WTC11 (cell line): Measurements from ENCODE around the gene CDH1. TPM values are rescaled to one million over a fixed set of nuclear protein-coding genes. Genes with fewer than 3 reads are reported as not detected.

ENCODE experiments used
- ATAC-seq: fragments of 200-7000 bp; cut with Tn5 transposase; 2 replicates; pipeline ENCODE4 v1.10.0; 2021; ENCODE audit warnings: mild to moderate bottlenecking, moderate library complexity
- CTCF ChIA-PET: fragments of 300-600 bp; sonication (Branson Sonifier 250); formaldehyde crosslinking; loops from one replicate; lab custom pipeline; 2021; ENCODE audit warnings: antibody characterized with exemption; lab: Charles Lee
- POLR2A ChIA-PET: fragments of 350-600 bp; sonication (Branson Sonifier 250); formaldehyde crosslinking; loops from one replicate; lab custom pipeline; 2021; ENCODE audit warnings: antibody characterized with exemption; lab: Charles Lee
- DNase-seq: peaks from one replicate; pipeline ENCODE4 v3.0.0; 2021; ENCODE audit warnings: low spot score
- H3K27ac Mint-ChIP-seq: 2 replicates; pipeline ENCODE4 v1.8.0; 2021; ENCODE audit warnings: mixed read lengths
- H3K27me3 Mint-ChIP-seq: 2 replicates; pipeline ENCODE4 v1.8.0; 2021; ENCODE audit warnings: low read depth, mild to moderate bottlenecking, moderate library complexity, mixed read lengths
- H3K36me3 Mint-ChIP-seq: 2 replicates; pipeline ENCODE4 v1.8.0; 2021; ENCODE audit warnings: mixed read lengths
- H3K4me1 Mint-ChIP-seq: 2 replicates; pipeline ENCODE4 v1.8.0; 2022; ENCODE audit warnings: mixed read lengths
- H3K4me3 Mint-ChIP-seq: 2 replicates; pipeline ENCODE4 v1.8.0; 2021; ENCODE audit warnings: mild to moderate bottlenecking, moderate library complexity, mixed read lengths
- H3K9me3 Mint-ChIP-seq: 2 replicates; pipeline ENCODE4 v1.8.0; 2021; ENCODE audit warnings: mixed read lengths
- CTCF ChIP-seq: fragments of 200-600 bp; IDR thresholded peaks from 2 replicates; pipeline ENCODE4 v1.8.0; 2022; ENCODE audit warnings: antibody characterized with exemption
- ERG ChIP-seq: fragments of 250-450 bp; sonication (Bioruptor Pico); IDR thresholded peaks from 2 replicates; pipeline ENCODE4 v1.8.0; 2021; ENCODE audit warnings: mild to moderate bottlenecking
- FOXJ3 ChIP-seq: sonication (generic); formaldehyde crosslinking; IDR thresholded peaks from 2 replicates; pipeline ENCODE4 v1.9.0; 2021; ENCODE audit warnings: missing genetic modification reagents, mild to moderate bottlenecking, borderline replicate concordance
- HMGA2 ChIP-seq: fragments of 250-450 bp; sonication (Bioruptor Pico); IDR thresholded peaks from 2 replicates; pipeline ENCODE4 v1.4.0; 2021; ENCODE audit warnings: mild to moderate bottlenecking, moderate library complexity
- IRF2 ChIP-seq: sonication (generic); formaldehyde crosslinking; IDR thresholded peaks from 2 replicates; pipeline ENCODE4 v1.8.0; 2022; ENCODE audit warnings: low read depth, missing genetic modification reagents, borderline replicate concordance
- NR2C2 ChIP-seq: sonication (generic); formaldehyde crosslinking; IDR thresholded peaks from 2 replicates; pipeline ENCODE4 v1.8.0; 2022; ENCODE audit warnings: mild to moderate bottlenecking, missing genetic modification reagents
- PREB ChIP-seq: sonication (generic); formaldehyde crosslinking; IDR thresholded peaks from 2 replicates; pipeline ENCODE4 v1.8.1; 2022; ENCODE audit warnings: mild to moderate bottlenecking, missing genetic modification reagents, moderate library complexity, borderline replicate concordance
- SMAD3 ChIP-seq: sonication (generic); formaldehyde crosslinking; IDR thresholded peaks from 2 replicates; pipeline ENCODE4 v1.8.0; 2022; ENCODE audit warnings: missing genetic modification reagents, mild to moderate bottlenecking, borderline replicate concordance
- ZBTB43 ChIP-seq: sonication (generic); formaldehyde crosslinking; IDR thresholded peaks from 2 replicates; pipeline ENCODE4 v1.8.1; 2023; ENCODE audit warnings: mild to moderate bottlenecking, missing genetic modification reagents
- ZMAT4 ChIP-seq: fragments of 250-450 bp; sonication (Bioruptor Pico); IDR thresholded peaks from 2 replicates; pipeline ENCODE4 v1.9.0; 2021; ENCODE audit warnings: mild to moderate bottlenecking
- ZNF317 ChIP-seq: sonication (generic); formaldehyde crosslinking; IDR thresholded peaks from 2 replicates; pipeline ENCODE4 v1.8.1; 2023; ENCODE audit warnings: low read depth, mild to moderate bottlenecking, moderate library complexity, missing genetic modification reagents, borderline replicate concordance
- ZNF671 ChIP-seq: fragments of 250-450 bp; sonication (Bioruptor Pico); IDR thresholded peaks from 2 replicates; pipeline ENCODE4 v1.8.0; 2021; ENCODE audit warnings: mild to moderate bottlenecking
- total RNA-seq: library from RNA; stranded (reverse); gene quantifications from 3 replicates; pipeline ENCODE4 v1.2.3, GENCODE V29; 2021
- TF ChIP-seq, protein P1 (sequence below): sonication (generic); formaldehyde crosslinking; IDR thresholded peaks from 2 replicates; pipeline ENCODE4 v1.8.1; 2022; ENCODE audit warnings: low read depth, mild to moderate bottlenecking, moderate library complexity, missing genetic modification reagents, borderline replicate concordance
- TF ChIP-seq, protein P2 (sequence below): sonication (generic); formaldehyde crosslinking; IDR thresholded peaks from 2 replicates; pipeline ENCODE4 v1.8.0; 2022; ENCODE audit warnings: mild to moderate bottlenecking, missing genetic modification reagents
- TF ChIP-seq, protein P3 (sequence below): fragments of 250-450 bp; sonication (Bioruptor Pico); IDR thresholded peaks from 2 replicates; pipeline ENCODE4 v2.1.2; 2022; ENCODE audit warnings: mild to moderate bottlenecking, moderate library complexity
- TF ChIP-seq, protein P4 (sequence below): fragments of 250-450 bp; sonication (Bioruptor Pico); IDR thresholded peaks from 2 replicates; pipeline ENCODE4 v1.9.0; 2021; ENCODE audit warnings: moderate library complexity, mild to moderate bottlenecking, inconsistent platforms, borderline replicate concordance
- TF ChIP-seq, protein P5 (sequence below): sonication (generic); formaldehyde crosslinking; IDR thresholded peaks from 2 replicates; pipeline ENCODE4 v1.8.0; 2022; ENCODE audit warnings: missing genetic modification reagents
- TF ChIP-seq, protein P6 (sequence below): sonication (generic); formaldehyde crosslinking; IDR thresholded peaks from 2 replicates; pipeline ENCODE4 v1.8.1; 2022; ENCODE audit warnings: mild to moderate bottlenecking, moderate library complexity, missing genetic modification reagents

CDH1 gene
- total RNA-seq, 1 experiment from 2014 or later: 278 TPM

GRCh38 chr16:68734782-68735181 is 2.3 kb upstream of the CDH1 start:
- DNase-seq (no peak), ATAC-seq (no peak)
- POLR2A ChIA-PET: no interaction called here
- H3K36me3 Mint-ChIP-seq: peaks cover 3% of the 10 kb centered on the region
- TF ChIP-seq, protein P1, sequence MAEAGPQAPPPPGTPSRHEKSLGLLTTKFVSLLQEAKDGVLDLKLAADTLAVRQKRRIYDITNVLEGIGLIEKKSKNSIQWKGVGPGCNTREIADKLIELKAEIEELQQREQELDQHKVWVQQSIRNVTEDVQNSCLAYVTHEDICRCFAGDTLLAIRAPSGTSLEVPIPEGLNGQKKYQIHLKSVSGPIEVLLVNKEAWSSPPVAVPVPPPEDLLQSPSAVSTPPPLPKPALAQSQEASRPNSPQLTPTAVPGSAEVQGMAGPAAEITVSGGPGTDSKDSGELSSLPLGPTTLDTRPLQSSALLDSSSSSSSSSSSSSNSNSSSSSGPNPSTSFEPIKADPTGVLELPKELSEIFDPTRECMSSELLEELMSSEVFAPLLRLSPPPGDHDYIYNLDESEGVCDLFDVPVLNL (CRISPR knock-in tag): no peak
- TF ChIP-seq ERG (no peak), ZMAT4 (CRISPR knock-in tag) (no peak), ZNF317 (CRISPR knock-in tag) (no peak), NR2C2 (CRISPR knock-in tag) (no peak), FOXJ3 (no peak), PREB (CRISPR knock-in tag) (no peak), HMGA2 (CRISPR knock-in tag) (no peak), ZBTB43 (no peak), SMAD3 (CRISPR knock-in tag) (no peak), ZNF671 (CRISPR knock-in tag) (no peak), CTCF (no peak), IRF2 (CRISPR knock-in tag) (no peak)
- TF ChIP-seq, protein P2, sequence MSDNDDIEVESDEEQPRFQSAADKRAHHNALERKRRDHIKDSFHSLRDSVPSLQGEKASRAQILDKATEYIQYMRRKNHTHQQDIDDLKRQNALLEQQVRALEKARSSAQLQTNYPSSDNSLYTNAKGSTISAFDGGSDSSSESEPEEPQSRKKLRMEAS (CRISPR knock-in tag): no peak
- TF ChIP-seq, protein P3, sequence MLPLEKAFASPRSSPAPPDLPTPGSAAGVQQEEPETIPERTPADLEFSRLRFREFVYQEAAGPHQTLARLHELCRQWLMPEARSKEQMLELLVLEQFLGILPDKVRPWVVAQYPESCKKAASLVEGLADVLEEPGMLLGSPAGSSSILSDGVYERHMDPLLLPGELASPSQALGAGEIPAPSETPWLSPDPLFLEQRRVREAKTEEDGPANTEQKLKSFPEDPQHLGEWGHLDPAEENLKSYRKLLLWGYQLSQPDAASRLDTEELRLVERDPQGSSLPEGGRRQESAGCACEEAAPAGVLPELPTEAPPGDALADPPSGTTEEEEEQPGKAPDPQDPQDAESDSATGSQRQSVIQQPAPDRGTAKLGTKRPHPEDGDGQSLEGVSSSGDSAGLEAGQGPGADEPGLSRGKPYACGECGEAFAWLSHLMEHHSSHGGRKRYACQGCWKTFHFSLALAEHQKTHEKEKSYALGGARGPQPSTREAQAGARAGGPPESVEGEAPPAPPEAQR (CRISPR knock-in tag): no peak
- TF ChIP-seq, protein P4, sequence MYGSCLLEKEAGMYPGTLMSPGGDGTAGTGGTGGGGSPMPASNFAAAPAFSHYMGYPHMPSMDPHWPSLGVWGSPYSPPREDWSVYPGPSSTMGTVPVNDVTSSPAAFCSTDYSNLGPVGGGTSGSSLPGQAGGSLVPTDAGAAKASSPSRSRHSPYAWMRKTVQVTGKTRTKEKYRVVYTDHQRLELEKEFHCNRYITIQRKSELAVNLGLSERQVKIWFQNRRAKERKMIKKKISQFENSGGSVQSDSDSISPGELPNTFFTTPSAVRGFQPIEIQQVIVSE (CRISPR knock-in tag): no peak
- TF ChIP-seq, protein P5, sequence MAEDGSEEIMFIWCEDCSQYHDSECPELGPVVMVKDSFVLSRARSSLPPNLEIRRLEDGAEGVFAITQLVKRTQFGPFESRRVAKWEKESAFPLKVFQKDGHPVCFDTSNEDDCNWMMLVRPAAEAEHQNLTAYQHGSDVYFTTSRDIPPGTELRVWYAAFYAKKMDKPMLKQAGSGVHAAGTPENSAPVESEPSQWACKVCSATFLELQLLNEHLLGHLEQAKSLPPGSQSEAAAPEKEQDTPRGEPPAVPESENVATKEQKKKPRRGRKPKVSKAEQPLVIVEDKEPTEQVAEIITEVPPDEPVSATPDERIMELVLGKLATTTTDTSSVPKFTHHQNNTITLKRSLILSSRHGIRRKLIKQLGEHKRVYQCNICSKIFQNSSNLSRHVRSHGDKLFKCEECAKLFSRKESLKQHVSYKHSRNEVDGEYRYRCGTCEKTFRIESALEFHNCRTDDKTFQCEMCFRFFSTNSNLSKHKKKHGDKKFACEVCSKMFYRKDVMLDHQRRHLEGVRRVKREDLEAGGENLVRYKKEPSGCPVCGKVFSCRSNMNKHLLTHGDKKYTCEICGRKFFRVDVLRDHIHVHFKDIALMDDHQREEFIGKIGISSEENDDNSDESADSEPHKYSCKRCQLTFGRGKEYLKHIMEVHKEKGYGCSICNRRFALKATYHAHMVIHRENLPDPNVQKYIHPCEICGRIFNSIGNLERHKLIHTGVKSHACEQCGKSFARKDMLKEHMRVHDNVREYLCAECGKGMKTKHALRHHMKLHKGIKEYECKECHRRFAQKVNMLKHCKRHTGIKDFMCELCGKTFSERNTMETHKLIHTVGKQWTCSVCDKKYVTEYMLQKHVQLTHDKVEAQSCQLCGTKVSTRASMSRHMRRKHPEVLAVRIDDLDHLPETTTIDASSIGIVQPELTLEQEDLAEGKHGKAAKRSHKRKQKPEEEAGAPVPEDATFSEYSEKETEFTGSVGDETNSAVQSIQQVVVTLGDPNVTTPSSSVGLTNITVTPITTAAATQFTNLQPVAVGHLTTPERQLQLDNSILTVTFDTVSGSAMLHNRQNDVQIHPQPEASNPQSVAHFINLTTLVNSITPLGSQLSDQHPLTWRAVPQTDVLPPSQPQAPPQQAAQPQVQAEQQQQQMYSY (CRISPR knock-in tag): no peak
- TF ChIP-seq, protein P6, sequence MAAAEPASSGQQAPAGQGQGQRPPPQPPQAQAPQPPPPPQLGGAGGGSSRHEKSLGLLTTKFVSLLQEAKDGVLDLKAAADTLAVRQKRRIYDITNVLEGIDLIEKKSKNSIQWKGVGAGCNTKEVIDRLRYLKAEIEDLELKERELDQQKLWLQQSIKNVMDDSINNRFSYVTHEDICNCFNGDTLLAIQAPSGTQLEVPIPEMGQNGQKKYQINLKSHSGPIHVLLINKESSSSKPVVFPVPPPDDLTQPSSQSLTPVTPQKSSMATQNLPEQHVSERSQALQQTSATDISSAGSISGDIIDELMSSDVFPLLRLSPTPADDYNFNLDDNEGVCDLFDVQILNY (CRISPR knock-in tag): no peak
- no peak overlapping the region for H3K27ac Mint-ChIP-seq
- H3K9me3 Mint-ChIP-seq: no peaks in the 10 kb centered on the region
- peaks cover 40% of the 10 kb centered on the region for H3K4me1 Mint-ChIP-seq
- CTCF ChIA-PET: interaction anchor here (1.3 kb wide), 1 partner anchor 113 kb away, joined by 5 read pairs; no protein-coding TSS in a partner anchor
- H3K27me3 Mint-ChIP-seq: no peaks in the 10 kb centered on the region
- H3K4me3 Mint-ChIP-seq: no peak overlapping the region
